GM19193 (cell line): ENCODE results near the gene RASGRF2.

Experiments
- POLR2A ChIP-seq: IDR thresholded peaks from 4 replicates; pipeline ENCODE4 v1.6.1; 2011; ENCODE audit not compliant: insufficient read depth, insufficient read length; ENCODE audit errors: extremely low read depth

RASGRF2 gene

GRCh38 chr5:81226286-81226685 lies 266.1 kb downstream of the RASGRF2 start:
- no peak for TF ChIP-seq POLR2A

GRCh38 chr5:81226949-81227348 lies 266.8 kb downstream of the RASGRF2 start:
- no peak for TF ChIP-seq POLR2A

GRCh38 chr5:81228084-81228483 lies 267.9 kb downstream of the RASGRF2 start:
- TF ChIP-seq POLR2A = no peak

GRCh38 chr5:81230416-81230815 lies 270.3 kb downstream of the RASGRF2 start:
- no peak for TF ChIP-seq POLR2A

GRCh38 chr5:81232464-81233079 lies 272.4 kb downstream of the RASGRF2 start:
- TF ChIP-seq POLR2A = no peak

GRCh38 chr5:81233080-81233634 lies 273.0 kb downstream of the RASGRF2 start, which contains the start of gene CKMT2:
CKMT2 (plus strand) TSS chr5:81233322; CDS start chr5:81251133, 17,811 bp downstream.
- TF ChIP-seq POLR2A = no peak

- no peak for TF ChIP-seq POLR2A
These were observed 274.1 kb downstream of the RASGRF2 start for GRCh38 chr5:81234299-81234698.

- no peak for TF ChIP-seq POLR2A
These were observed 274.6 kb downstream of the RASGRF2 start for GRCh38 chr5:81234801-81235200.

- no peak for TF ChIP-seq POLR2A
These were observed 275.3 kb downstream of the RASGRF2 start for GRCh38 chr5:81235287-81236072.

GRCh38 chr5:81238460-81238859 lies 278.3 kb downstream of the RASGRF2 start:
- TF ChIP-seq POLR2A = no peak

- TF ChIP-seq POLR2A = no peak
These were observed 279.4 kb downstream of the RASGRF2 start for GRCh38 chr5:81239613-81240012.

- no peak for TF ChIP-seq POLR2A
These were observed 280.8 kb downstream of the RASGRF2 start for GRCh38 chr5:81241001-81241400.

GRCh38 chr5:81241961-81242648 lies 281.9 kb downstream of the RASGRF2 start:
- no peak for TF ChIP-seq POLR2A

- TF ChIP-seq POLR2A = no peak
These were observed 282.8 kb downstream of the RASGRF2 start for GRCh38 chr5:81242906-81243436.

GRCh38 chr5:81244451-81244850 lies 284.3 kb downstream of the RASGRF2 start:
- TF ChIP-seq POLR2A = no peak
